Measurements from ENCODE around the gene FAM53B.

FAM53B gene

DNA sequence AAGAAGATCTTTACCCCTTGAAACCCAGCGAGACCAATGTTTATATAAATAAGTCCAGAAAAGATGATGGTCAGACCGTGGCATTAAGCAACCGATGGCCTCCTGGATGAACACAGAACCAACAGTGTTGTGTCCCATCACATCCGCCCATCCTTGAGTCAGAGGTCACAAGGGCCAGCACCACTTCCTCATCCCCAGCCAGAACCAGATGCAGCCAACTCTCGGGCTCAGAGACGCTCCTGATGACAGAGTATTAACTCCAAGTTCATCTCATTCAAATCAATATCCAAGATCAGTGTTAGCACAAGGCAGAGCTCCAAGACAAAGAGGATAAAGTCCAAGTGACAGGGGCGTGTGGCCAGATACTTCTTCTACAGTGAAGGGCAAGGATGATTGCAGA is 63.5 kb downstream of the FAM53B start:
- DNase-seq (ENCODE audit: low read depth in 2 of 2, low spot score in 1 of 2): no peak

DNA sequence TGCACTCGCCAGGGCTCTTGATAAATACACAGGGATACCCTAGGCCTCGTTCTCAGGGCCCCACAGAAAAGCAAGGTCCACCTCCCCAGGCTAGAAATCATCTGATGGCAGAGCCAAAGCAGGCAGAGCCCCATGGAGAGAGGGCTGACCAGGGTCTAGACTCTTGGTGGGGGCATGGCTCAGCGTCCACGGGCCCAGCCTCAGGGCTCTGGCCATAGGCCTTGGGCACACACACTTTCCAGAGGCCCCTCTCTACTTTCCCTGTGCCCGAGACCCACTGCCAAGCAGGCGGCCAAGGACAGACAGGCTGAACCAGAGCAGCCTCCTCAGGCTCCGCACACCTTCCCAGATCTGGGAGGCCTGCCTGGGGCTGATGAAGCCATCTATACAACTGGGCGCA is 64.8 kb downstream of the FAM53B start:
- DNase-seq (ENCODE audit: low read depth in 2 of 2, low spot score in 1 of 2): no peak

DNA sequence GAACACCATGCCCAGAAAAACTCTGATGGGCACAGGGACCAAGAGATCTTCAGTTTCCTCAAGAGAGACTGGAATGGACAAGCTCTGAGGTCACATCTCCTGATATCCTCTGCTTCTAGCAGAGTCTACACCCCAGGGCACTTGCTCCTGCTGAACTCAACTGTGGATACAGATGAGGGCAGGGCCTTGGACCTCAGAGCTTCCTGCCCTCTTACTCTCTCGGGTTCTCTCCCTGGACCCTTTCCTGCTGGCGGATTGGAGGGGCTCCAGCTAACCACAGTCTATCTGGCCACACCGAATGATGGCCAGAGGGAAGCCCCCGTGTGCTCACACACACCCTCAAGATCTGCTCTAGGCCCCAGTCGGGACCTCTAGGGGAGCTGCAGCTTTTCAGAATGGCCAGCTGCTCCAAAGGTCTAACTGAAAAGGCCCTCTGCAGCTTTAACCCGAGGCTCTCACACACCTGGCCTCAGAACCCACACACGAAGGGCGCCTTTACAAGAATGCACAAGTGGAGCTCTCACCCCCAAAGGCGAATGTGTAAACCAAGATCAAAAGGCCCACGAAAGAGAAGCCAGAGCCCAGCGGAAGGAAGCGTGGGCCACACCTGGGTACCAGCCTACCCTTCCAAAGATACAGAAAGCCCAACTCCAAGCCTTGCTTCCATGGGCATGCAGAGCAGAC is 65.5 kb downstream of the FAM53B start:
- no peak for DNase-seq (ENCODE audit: low read depth in 2 of 2, low spot score in 1 of 2)

DNA sequence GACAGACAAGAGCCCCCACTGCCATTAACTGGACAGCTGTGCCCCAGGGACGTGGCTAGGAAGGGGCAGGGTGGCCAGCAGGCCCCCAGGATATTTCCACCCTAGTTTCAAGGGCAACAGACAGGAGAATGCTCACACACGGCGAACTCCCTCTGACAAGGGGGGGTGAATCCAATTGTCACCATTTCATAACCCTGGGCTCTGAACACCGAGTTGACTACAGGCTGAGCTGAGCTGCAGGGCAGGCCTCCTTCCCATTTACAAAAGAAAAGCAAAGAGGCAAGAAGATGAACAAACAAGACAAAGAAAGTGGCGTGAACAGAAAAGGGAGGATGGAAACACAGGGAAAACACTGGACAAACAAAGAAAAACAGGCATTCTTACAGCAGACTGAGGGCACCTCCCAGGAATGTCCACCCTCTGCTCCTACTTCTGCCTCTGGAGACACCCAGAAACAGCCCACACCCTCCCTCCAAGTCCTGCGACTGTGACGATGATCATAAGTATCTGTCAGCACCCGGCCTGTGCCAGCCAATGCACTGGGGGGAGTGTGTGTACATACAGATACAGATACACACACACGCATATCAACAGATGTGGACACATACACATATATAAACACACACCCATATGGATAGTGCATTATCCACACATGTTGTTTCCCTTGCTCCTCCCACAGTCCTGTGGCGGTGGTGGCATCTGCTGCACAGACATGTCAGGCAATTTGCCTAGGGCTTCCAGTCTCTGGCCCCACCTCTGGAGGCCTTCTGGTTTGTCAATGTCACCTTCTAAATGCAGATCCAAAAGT is 66.2 kb downstream of the FAM53B start:
- no peak for DNase-seq (ENCODE audit: low read depth in 2 of 2, low spot score in 1 of 2)

DNA sequence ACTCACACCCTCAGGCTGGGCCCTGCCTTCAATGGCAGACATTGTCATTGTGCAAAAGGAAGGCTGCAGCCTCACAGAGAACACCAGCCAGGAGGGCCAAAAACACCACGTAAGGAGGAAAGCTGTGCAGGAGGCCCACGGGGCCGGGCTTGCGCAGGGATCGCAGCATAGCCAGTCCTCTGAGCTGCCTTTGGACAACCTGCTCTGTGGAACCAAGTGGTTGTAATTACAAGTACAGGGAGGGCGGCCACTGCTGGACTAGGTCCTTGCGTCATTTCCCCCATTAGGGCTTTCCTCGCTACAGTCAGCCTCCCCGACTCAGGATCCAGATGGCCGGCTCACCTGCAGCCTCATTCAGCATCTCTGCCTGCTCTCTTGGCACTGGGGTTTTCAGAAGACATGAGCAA is 66.9 kb downstream of the FAM53B start:
- no peak for DNase-seq (ENCODE audit: low read depth in 2 of 2, low spot score in 1 of 2)

DNA sequence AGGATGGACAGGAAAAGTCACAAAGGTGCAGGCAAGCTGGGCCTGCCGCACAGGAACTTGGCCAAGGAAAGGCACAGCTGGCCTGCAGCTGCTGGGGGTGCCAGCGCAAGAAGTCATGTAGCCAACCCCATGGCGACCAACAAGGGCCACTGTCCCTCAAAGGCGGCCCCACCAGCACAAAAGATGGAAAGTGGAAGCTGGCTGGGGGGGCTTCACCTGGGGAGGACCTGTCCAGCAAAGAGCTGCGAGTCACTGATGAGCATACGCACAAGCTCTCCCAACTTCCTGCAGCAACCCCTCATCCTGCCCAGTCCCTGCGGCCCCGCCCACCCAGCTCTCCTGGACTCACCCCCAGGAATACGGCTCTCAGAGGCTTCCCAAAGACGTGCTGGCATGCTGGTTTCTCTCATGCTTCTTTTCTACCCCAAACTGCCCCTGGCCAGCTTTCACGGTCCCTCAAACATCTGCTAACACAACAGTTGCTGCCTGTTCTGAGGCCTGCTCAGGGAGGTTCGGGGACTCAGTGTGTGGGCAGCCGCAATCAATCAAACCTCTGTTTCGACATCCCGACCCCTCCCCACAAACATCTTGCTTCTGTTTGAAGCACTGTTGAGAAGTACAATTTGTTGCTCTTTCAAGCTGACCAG is 67.6 kb downstream of the FAM53B start:
- DNase-seq (ENCODE audit: low read depth in 2 of 2, low spot score in 1 of 2): no peak

DNA sequence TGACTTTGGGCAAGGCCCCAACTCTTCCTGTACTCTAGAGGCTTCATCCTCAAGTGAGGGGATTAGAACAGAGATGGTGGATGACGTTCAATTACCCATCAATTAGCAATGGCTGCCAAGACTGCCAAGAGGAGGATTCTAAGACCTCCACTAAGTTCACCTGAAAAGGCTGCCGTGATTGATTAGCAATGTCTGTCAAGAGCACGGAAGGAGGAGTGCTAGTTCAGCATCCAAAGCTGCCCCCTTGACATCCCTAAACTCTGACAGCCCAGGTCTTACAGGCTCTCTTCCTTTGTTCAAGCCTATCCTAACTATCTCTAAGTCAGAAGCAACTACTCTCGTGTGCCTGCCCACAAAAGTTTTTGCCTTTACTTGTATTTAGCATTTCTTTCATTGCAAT is 68.4 kb downstream of the FAM53B start:
- DNase-seq (ENCODE audit: low read depth in 2 of 2, low spot score in 1 of 2): no peak

DNA sequence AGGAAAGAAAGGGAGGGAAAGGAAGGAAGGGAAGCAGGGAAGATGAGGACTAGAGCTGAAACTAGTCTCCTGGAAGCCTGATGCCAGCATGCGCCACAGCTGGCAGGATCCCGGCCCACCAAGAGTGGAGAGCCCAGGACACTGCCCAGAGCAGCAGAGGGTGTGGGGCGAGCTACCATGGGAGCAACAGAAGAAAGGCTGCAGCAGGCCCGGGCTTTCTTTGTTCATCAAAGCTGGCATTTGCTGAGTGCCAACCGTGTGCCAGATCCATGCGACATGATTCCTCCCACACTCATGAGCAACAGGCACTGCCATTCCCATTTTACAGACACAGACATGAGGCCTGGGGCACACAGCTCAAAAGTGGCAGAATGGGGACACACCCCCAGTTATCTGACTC is 68.9 kb downstream of the FAM53B start:
- no peak for DNase-seq (ENCODE audit: low read depth in 2 of 2, low spot score in 1 of 2)

DNA sequence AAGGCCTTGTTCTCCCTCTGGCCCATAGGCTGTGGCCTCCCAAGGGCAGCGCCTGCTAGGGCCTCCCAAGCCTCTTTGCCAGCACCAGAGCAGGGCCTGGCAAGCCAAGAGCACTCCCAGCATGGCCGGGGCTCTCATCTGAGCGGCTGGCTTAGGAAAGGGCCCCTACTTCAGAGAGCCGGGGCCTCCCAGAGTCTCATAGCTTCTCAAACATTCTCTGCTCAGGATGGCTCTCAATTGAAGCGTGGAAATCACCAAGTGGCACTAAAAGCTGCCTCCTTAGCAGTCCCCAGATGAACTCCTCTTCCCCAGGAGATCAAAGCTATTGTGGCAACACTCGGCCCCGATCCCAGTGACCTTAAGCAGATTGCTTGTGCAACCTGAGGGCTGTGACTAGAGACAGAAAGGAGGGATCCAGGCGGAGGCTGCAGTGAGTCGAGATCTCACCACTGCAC is 69.4 kb downstream of the FAM53B start:
- no peak for DNase-seq (ENCODE audit: low read depth in 2 of 2, low spot score in 1 of 2)

DNA sequence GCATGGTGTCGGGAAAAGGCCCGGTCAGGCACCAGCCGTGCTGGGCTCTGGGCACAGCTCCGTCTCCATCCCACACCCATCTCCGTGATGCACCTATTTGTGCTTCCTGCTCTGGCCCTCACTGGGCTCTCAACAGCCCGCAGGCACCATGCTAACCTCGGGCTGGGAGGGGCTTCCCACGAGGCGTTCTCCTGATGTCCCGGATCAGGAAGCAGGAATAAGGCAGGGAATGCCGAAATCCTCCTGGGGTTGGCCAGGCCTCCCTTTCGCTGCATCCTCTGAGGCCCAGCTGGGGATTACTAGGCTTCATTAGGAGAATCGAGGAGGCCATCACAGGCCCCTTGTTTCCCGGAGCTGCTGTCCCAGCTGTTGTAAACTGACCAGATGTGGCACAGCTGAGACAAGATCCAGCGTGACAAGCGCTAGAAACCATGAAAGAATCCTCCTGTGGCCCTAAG is 72.0 kb downstream of the FAM53B start:
- no peak for DNase-seq (ENCODE audit: low read depth in 2 of 2, low spot score in 1 of 2)

DNA sequence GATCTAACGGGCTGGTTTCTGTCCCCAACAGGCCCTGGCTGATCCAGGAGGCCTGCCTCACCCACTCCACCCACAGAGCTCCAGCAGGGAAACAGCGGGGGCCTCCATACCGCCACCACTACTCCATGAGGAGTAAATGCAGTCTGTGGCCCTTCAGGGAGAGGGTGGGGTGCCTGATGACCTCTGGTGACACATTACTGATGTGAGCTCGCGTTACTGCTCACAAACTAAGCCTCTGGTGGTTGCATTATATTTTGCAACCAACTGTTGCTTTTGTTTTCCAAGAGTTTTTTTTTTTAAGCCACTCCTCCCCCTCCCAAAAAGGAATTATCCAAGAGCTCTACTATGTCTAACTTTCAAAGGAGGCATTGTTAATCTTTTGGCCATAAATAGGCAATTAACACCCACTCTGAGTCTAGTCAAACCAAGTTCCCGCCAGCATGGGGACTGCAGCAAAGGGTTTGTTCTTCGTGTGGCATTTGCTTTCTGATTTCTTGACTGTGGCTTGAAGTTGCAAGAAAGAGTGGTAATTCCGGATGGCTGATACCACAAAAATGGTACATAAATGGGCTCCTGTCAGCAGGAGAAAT is 72.6 kb downstream of the FAM53B start:
- DNase-seq (ENCODE audit: low read depth in 2 of 2, low spot score in 1 of 2): no peak

DNA sequence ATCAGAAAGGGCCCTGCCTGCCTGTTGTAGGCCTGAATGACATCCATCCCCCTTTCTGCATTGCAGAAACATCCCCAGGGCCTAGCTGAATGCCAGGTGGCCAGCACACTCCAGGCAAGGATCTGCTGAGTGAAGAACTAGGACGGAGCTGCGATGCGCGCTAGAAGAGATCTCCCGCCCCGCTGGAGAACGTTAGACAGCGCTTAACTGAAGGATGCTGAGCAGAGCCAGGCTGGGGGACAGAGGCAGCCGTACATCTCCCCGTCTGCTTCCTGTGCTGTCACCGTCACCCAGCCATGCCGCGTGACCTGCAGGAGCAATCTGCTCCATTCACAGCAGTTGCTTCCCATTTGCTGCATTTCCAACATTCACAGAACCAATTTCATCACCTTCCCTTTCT is 73.3 kb downstream of the FAM53B start:
- DNase-seq (ENCODE audit: low read depth in 2 of 2, low spot score in 1 of 2): no peak

DNA sequence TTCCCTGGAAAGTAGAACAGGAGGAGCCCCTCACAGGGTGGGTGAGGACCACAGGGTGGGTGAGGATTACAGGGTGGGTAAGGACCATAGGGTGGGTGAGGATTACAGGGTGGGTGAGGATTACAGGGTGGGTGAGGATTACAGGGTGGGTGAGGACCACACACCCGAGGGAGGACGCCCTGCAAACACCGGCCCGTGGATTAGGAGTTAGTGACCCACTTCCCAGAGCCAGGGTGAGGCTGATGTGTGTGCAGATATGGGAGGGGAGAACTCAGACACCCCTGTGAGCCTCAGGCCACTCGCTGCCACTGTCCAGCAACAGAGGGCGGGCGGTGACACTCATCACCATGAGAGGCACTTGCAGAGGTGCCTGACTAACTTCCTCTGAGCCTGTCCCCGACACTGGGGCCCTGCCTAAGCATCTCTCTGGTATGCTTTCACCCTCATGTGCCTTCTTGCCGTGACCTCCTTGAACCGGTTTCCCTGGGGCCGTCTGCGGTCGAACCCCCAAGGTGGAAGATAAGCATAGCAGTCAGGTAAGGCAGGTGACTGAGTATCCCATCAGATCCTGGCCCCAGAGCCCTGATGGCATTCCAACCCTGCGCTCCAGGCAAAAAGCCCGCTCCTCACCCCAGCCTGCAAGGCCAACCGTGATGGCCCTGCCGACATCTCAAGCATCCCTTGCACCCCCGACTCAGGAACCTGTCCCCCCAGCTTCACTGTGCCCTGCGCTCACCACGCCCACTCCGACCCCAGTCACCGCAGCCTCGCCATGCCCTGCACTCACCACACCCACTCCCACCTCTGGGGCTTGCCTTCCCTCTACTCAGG is 74.1 kb downstream of the FAM53B start:
- DNase-seq (ENCODE audit: low read depth in 2 of 2, low spot score in 1 of 2): no peak

DNA sequence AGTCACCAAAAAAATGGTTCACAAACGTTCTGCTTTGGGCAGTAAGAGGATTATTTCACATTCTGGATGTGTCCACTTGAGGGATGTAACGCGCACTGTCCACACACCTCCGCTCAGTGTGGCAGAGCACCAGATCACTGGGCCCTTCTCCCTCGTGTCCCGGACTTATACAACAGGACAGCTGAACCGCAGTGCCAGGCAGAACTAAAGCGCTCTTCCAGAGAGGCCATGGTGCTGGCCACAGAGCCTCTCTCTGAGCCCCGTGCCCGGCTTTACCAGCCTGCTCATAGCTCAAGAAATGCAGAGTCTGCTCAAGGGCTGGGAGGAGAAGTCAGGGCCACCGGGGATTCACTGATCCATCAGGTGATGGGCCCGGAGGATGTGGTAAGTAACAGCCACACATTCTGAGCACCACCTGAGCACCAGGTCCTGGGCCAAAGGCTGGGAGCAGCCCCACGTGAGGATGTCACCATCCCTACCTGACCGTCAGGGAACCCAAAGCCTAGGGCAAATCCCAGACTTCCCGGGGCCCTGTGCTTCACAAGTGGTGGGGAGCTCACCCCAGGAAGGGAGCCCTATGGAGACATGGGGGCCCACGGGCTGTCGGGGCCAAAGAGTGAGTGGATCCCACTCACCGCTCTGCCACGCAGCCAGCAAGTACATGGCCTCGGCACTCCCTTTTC is 74.9 kb downstream of the FAM53B start:
- no peak for DNase-seq (ENCODE audit: low read depth in 2 of 2, low spot score in 1 of 2)

DNA sequence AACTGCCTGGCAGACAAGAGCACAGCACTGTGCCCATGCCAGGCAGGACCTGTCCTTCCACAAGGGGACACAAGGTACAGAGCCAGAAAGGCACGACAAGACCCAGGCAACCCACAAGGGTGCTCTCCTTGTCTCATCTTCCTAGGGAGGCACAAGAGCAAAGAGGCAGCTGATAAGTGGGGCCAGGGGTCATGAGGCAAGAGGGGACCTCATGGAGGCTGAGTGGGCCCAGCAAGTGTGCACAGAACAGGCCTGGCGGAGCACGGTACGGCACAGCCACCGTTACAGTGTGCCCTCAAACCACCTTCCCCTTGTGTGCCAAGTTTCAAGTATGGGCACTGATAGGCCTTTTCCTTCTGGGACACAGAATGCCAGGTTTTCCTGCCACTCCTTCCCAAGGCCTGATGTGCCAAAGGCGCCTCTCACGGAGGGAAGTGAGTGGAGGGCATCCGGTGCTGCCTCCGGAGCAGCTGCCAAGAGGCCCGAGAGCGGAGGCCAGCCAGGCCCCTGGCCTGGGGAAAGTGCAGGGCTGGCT is 75.6 kb downstream of the FAM53B start:
- no peak for DNase-seq (ENCODE audit: low read depth in 2 of 2, low spot score in 1 of 2)

DNA sequence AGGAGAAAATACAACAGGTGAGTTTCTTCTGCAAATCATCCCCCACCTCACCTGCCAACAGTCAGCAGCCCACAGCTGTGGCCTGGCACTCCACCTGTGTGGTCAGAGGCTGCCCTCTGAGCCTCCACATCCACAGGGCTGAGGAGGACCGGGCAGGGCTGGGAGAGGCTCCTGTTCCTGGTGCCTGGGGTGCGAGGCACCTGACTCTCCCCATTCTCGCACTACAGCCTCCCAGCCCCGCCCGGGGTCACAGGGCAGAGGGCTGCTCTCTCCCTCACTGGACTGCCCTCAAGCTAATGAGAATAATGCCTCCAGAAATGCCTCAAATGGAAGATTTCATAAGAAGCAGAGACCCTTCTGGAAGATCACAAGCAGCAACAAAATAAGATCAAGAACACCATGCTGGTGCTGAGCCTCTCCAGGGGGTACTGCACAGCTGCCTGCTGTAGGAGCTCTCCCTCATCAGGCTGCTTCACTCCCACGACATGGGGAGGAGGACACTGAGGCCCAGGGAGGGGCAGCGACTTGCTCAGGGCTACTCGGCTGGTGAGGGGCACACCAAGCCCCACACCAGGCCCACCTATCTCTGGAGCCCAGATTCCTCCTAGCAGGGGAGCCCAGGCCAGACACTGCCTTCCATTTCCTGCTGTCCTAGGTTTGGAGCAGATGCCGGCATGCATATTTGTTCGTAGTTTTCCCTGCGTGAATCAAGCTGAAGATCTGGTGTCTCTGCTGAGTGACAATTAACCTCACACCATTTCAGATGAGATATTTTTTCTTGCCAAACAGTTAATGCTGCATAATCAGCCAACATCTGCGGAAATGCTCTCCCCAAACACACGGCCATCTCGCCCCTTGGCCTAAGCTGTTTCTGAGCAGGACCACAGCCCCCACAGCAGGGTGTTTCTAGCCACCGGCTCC is 76.5 kb downstream of the FAM53B start:
- no peak for DNase-seq (ENCODE audit: low read depth in 2 of 2, low spot score in 1 of 2)

DNA sequence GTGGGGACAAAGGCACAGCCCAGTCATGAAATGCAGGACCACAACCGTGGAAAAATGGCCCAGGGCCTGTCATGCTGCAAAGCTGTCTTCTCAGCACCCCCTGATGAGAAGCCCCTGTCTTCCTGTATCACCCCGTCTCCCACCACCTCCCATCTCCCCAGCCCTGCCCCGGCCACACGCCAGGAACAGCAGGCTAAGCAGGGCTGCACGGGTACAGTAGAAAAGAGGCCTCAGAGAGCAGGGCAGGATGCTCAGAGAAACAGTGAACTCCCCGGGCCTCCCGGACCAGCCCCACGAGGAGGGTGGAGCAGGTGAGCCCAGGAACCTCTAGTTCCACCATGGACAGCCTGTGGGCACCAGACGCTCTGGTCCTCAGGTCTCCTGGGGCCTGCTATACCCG is 77.7 kb downstream of the FAM53B start:
- no peak for DNase-seq (ENCODE audit: low read depth in 2 of 2, low spot score in 1 of 2)

DNA sequence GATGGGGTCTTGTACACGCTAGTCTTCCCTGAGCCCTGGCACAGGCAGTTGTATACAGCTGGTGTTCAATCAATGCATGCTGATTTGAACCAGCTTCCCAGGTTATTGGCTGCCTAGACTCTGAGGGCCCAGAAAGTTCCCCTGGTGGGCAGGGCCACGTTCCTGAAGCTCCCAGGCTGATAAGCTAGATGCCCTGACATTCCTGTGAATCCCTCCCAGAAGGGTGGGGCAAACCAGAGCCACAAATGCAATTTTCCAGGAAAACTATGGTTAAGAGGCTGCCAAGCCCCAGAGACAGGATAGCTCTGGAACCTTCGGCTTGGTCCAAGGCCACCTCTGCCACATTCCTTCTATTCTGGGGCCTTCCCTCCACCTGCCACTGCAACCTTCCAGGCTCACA is 78.2 kb downstream of the FAM53B start:
- no peak for DNase-seq (ENCODE audit: low read depth in 2 of 2, low spot score in 1 of 2)

DNA sequence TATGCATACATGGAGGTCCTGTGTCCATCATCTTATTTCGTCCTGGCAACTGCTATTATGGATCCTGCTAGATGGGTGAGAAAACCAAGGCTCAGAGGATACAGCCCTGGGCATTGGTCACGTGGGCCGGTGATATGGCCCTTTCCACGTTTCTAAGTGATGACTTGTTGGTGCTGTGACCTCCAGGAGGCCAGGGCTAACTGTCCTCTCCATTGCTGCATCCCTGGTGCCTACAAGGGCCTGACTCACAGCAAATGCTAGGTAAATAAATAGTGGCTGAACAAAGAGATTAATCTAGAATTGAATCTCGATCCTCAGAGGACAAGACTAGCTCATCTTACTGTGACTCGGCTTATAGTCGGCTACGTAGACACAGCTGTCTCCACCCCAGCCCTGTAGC is 78.6 kb downstream of the FAM53B start:
- no peak for DNase-seq (ENCODE audit: low read depth in 2 of 2, low spot score in 1 of 2)
